IMR-90 (cell line): Measurements from ENCODE around the gene TRUB2. TPM values are rescaled to one million over a fixed set of nuclear protein-coding genes. Genes with fewer than 3 reads are reported as not detected.

Experiments used
- ATAC-seq: fragments of 200-7000 bp; cut with Tn5 transposase; 2 replicates; pipeline ENCODE4 v1.9.1; 2020; ENCODE audit warnings: low read depth, mild to moderate bottlenecking, moderate library complexity
- BruUV-seq: library from RNA; stranded (reverse); fragments of 400-500 nt; replicated peaks from 2 replicates; lab custom pipeline; 2021; lab: Mats Ljungman, UMichigan
- CTCF ChIA-PET: fragments of 300-600 bp; formaldehyde crosslinking; extraction: SDS; loops from one replicate; lab custom pipeline; 2021; ENCODE audit warnings: antibody characterized with exemption; lab: Yijun Ruan, JAX
- POLR2A ChIA-PET: fragments of 300-600 bp; sonication (Branson Sonifier 250); formaldehyde crosslinking; loops from one replicate; lab custom pipeline; 2022; ENCODE audit warnings: antibody characterized with exemption; ENCODE audit not compliant: unreplicated experiment; lab: Charles Lee
- DNase-seq: peaks from one replicate; pipeline ENCODE4 v3.0.0; 2013
- H2AFZ ChIP-seq: replicated peaks from 2 replicates; pipeline ENCODE3; 2013; ENCODE audit warnings: low read length, mild to moderate bottlenecking; ENCODE audit not compliant: poor library complexity
- H2AK5ac ChIP-seq: 2 replicates; pipeline ENCODE4 v1.6.1; 2013; ENCODE audit warnings: low read depth, low read length, inconsistent platforms
- H2AK9ac ChIP-seq: replicated peaks from 2 replicates; pipeline ENCODE3; 2013; ENCODE audit warnings: mild to moderate bottlenecking, low read depth, low read length, moderate library complexity; ENCODE audit not compliant: poor library complexity
- H2BK120ac ChIP-seq: 2 replicates; pipeline ENCODE4 v1.6.1; 2013; ENCODE audit warnings: low read depth, low read length, inconsistent platforms
- H2BK15ac ChIP-seq: 3 replicates; pipeline ENCODE4 v1.6.1; 2013; ENCODE audit warnings: low read depth, low read length, inconsistent platforms
- H2BK20ac ChIP-seq: 2 replicates; pipeline ENCODE4 v1.6.1; 2013; ENCODE audit warnings: low read depth, mild to moderate bottlenecking, inconsistent platforms, low read length, moderate library complexity
- H2BK5ac ChIP-seq: 2 replicates; pipeline ENCODE4 v1.6.1; 2013; ENCODE audit warnings: mild to moderate bottlenecking, low read depth, low read length, inconsistent platforms; ENCODE audit not compliant: poor library complexity, severe bottlenecking
- H3K14ac ChIP-seq: replicated peaks from 2 replicates; pipeline ENCODE4 v1.6.1; 2013; ENCODE audit warnings: low read depth, low read length, inconsistent platforms
- H3K18ac ChIP-seq: 2 replicates; pipeline ENCODE4 v1.6.1; 2013; ENCODE audit warnings: low read depth, low read length, control low read depth
- H3K23ac ChIP-seq: 2 replicates; pipeline ENCODE4 v1.6.1; 2013; ENCODE audit warnings: low read depth, low read length, inconsistent platforms
- H3K27ac ChIP-seq: 2 replicates; pipeline ENCODE4 v1.5.1; 2013; ENCODE audit warnings: mild to moderate bottlenecking, control low read depth, low read length; ENCODE audit not compliant: insufficient read depth
- H3K27me3 ChIP-seq: 2 replicates; pipeline ENCODE4 v1.6.1; 2013; ENCODE audit warnings: low read length; ENCODE audit not compliant: control insufficient read depth, insufficient read depth
- H3K36me3 ChIP-seq: 2 replicates; pipeline ENCODE4 v1.6.1; 2013; ENCODE audit warnings: low read length, mixed read lengths; ENCODE audit not compliant: control insufficient read depth, insufficient read depth
- H3K4ac ChIP-seq: 2 replicates; pipeline ENCODE4 v1.6.1; 2013; ENCODE audit warnings: low read depth, low read length, inconsistent platforms
- H3K4me1 ChIP-seq: 2 replicates; pipeline ENCODE4 v1.6.1; 2013; ENCODE audit warnings: low read length, mixed read lengths; ENCODE audit not compliant: control insufficient read depth, insufficient read depth
- H3K4me2 ChIP-seq: 2 replicates; pipeline ENCODE4 v1.6.1; 2013; ENCODE audit warnings: low read depth, mild to moderate bottlenecking, control low read depth, low read length, moderate library complexity
- H3K4me3 ChIP-seq: 2 replicates; pipeline ENCODE4 v1.5.1; 2013; ENCODE audit warnings: low read depth, mild to moderate bottlenecking, control low read depth, low read length, moderate library complexity; ENCODE audit not compliant: insufficient read depth
- H3K56ac ChIP-seq: 2 replicates; pipeline ENCODE4 v1.6.1; 2013; ENCODE audit warnings: low read length, inconsistent platforms; ENCODE audit not compliant: insufficient read depth; ENCODE audit errors: extremely low read depth
- H3K79me1 ChIP-seq, 2 experiments: 2 replicates each; pipeline ENCODE4 v1.6.1; 2013; ENCODE audit warnings: low read length in 2 of 2, inconsistent platforms in 1 of 2, low read depth in 1 of 2
- H3K9ac ChIP-seq: 2 replicates; pipeline ENCODE4 v1.6.1; 2013; ENCODE audit warnings: low read depth, low read length, control low read depth
- H3K9me1 ChIP-seq: 2 replicates; pipeline ENCODE4 v1.6.1; 2013; ENCODE audit warnings: low read length, inconsistent platforms; ENCODE audit not compliant: insufficient read depth
- H3K9me3 ChIP-seq: 2 replicates; pipeline ENCODE4 v1.6.1; 2013; ENCODE audit warnings: low read length; ENCODE audit not compliant: control insufficient read depth, insufficient read depth
- H4K20me1 ChIP-seq: 2 replicates; pipeline ENCODE4 v1.6.1; 2013; ENCODE audit warnings: low read length, inconsistent platforms; ENCODE audit not compliant: insufficient read depth
- H4K5ac ChIP-seq: 2 replicates; pipeline ENCODE4 v1.6.1; 2013; ENCODE audit warnings: mild to moderate bottlenecking, low read depth, low read length, control low read depth
- H4K8ac ChIP-seq, 2 experiments: 2 replicates each; pipeline ENCODE4 v1.6.1; 2013; ENCODE audit warnings: low read depth in 2 of 2, low read length in 2 of 2, control low read depth in 1 of 2, inconsistent platforms in 1 of 2
- H4K91ac ChIP-seq: 2 replicates; pipeline ENCODE4 v1.6.1; 2013; ENCODE audit warnings: low read depth, low read length, inconsistent platforms; ENCODE audit not compliant: insufficient read depth
- BHLHE40 ChIP-seq: fragments of 150-350 bp; IDR thresholded peaks from 2 replicates; pipeline ENCODE4 v1.6.1; 2016; ENCODE audit warnings: mild to moderate bottlenecking, low read depth, low read length
- CEBPB ChIP-seq: IDR thresholded peaks from 2 replicates; pipeline ENCODE4 v1.6.1; 2012; ENCODE audit warnings: low read depth, low read length, improper control_type of control experiment
- CHD1 ChIP-seq: IDR thresholded peaks from 2 replicates; pipeline ENCODE4 v1.6.1; 2012; ENCODE audit warnings: low read depth, low read length, improper control_type of control experiment
- CTCF ChIP-seq: conservative IDR thresholded peaks from 2 replicates; pipeline ENCODE4 v1.5.1; 2012; ENCODE audit warnings: mild to moderate bottlenecking, low read depth, low read length, improper control_type of control experiment
- ELK1 ChIP-seq: fragments of 150-350 bp; IDR thresholded peaks from 2 replicates; pipeline ENCODE4 v1.6.1; 2016; ENCODE audit warnings: low read depth, mild to moderate bottlenecking, low read length, moderate library complexity, borderline replicate concordance
- FOS ChIP-seq: fragments of 150-350 bp; IDR thresholded peaks from 2 replicates; pipeline ENCODE4 v1.6.1; 2016; ENCODE audit warnings: low read depth, low read length
- MAZ ChIP-seq: IDR thresholded peaks from 2 replicates; pipeline ENCODE4 v1.6.1; 2012; ENCODE audit warnings: low read depth, mild to moderate bottlenecking, low read length, improper control_type of control experiment, moderate library complexity, borderline replicate concordance
- MXI1 ChIP-seq: IDR thresholded peaks from 2 replicates; pipeline ENCODE4 v1.6.1; 2012; ENCODE audit warnings: low read depth, mild to moderate bottlenecking, low read length, moderate library complexity, borderline replicate concordance
- NFE2L2 ChIP-seq: fragments of 150-350 bp; IDR thresholded peaks from 2 replicates; pipeline ENCODE4 v1.6.1; 2016; ENCODE audit warnings: low read depth, mild to moderate bottlenecking, low read length
- RAD21 ChIP-seq: IDR thresholded peaks from 2 replicates; pipeline ENCODE4 v1.6.1; 2012; ENCODE audit warnings: low read length, improper control_type of control experiment
- RCOR1 ChIP-seq: IDR thresholded peaks from 2 replicates; pipeline ENCODE4 v1.6.1; 2012; ENCODE audit warnings: mild to moderate bottlenecking, low read length, improper control_type of control experiment; ENCODE audit not compliant: insufficient replicate concordance
- RFX5 ChIP-seq: IDR thresholded peaks from 2 replicates; pipeline ENCODE4 v1.8.0; 2012; ENCODE audit warnings: low read depth, mild to moderate bottlenecking, low read length, moderate library complexity
- USF2 ChIP-seq: fragments of 150-350 bp; IDR thresholded peaks from 2 replicates; pipeline ENCODE4 v1.6.1; 2017; ENCODE audit warnings: mild to moderate bottlenecking, antibody characterized with exemption, low read length, low read depth
- WGBS, 2 experiments: methylation state at CpG; one replicate each; pipeline versions ENCODE4 v1.1.5 to v1.1.7; 2013; ENCODE audit warnings: missing lambda C conversion rate in 2 of 2; ENCODE audit not compliant: insufficient read length in 1 of 2; ENCODE audit errors: extremely low coverage in 2 of 2; 5-methylcytosine and 5-hydroxymethylcytosine counted together
- dilution Hi-C: fragments of 300-500 bp; cut with HindIII; formaldehyde crosslinking; loops from one replicate; pipeline ENCODE4 v1.14.3; 2018; ENCODE audit warnings: low sequenced_read_pairs; ENCODE audit not compliant: unreplicated experiment
- in situ Hi-C: fragments of 300-500 bp; cut with MboI; formaldehyde crosslinking; loops from 3 replicates; pipeline ENCODE4 v1.14.3; 2019; ENCODE audit warnings: low sequenced_read_pairs, inconsistent platforms, mixed read lengths
- intact Hi-C: fragments of 100-400 bp; cut with micrococcal nuclease; formaldehyde crosslinking; loops from 2 replicates; pipeline ENCODE4 v1.10.0; 2022
- polyA plus RNA-seq, 3 experiments: library from polyadenylated mRNA; depleted of rRNA; stranded (reverse); fragments of >200 nt; gene quantifications; 2 replicates each; pipeline ENCODE4 v1.2.3, GENCODE V29; 2012; ENCODE audit warnings: low replicate concordance in 1 of 3
- total RNA-seq: library from RNA; depleted of rRNA; stranded (reverse); fragments of >200 nt; gene quantifications from 2 replicates; pipeline ENCODE4 v1.2.3, GENCODE V29; 2012

Gene TRUB2
- total and polyA plus RNA-seq, 2 of the 4 experiments (the other 2 are of a cell fraction): 18.0 to 21.3 TPM

- in situ Hi-C loops: loop anchor here (10.0 kb wide), 1 partner anchor 258 kb away; the partner anchor contains the start of gene SPTAN1
Observed at GRCh38 chr9:128297221-128297773, 24.9 kb downstream of the TRUB2 start.

More at GRCh38 chr9:128297221-128297773, 24.9 kb downstream of the TRUB2 start:
- Histone ChIP-seq H2AK9ac (no peak overlapping the region), H4K5ac (no peak overlapping the region), H3K9me3 (no peaks in the 10 kb centered on the region), H3K4me3 (no peak overlapping the region), H3K23ac (0 out of 2 replicates have a peak overlapping the region, but pooled peaks have one; percentile 51), H3K4ac (peak overlapping the region; percentile 54; the same call in 1 of the 2 replicates), H4K91ac (no peak overlapping the region), H3K4me1 (peaks cover 5% of the 10 kb centered on the region), H2BK20ac (no peak overlapping the region), H2AK5ac (no peak overlapping the region), H3K36me3 (peaks cover 2% of the 10 kb centered on the region; the same call in 1 of the 2 replicates), H4K20me1 (no peaks in the 10 kb centered on the region), H2BK15ac (no peak overlapping the region; the same call in 2 of the 3 replicates), H3K56ac (no peak overlapping the region), H2BK5ac (no peak overlapping the region), H4K8ac (no peak overlapping the region), H2BK120ac (no peak overlapping the region), H3K4me2 (no peak overlapping the region), H3K9me1 (peaks cover 8% of the 10 kb centered on the region; the same call in 1 of the 2 replicates), H3K18ac (no peak overlapping the region), H3K14ac (no peak overlapping the region), H2AFZ (no peak overlapping the region), H3K27me3 (no peaks in the 10 kb centered on the region), H3K27ac (no peak overlapping the region), H3K9ac (no peak overlapping the region), H3K79me1 (peaks cover 0 to 5% of the 10 kb centered on the region in 2 experiments; a peak in 1 of 4 replicates)
- DNase-seq (no peak), ATAC-seq (no peak)
- POLR2A ChIA-PET: no interaction called here
- TF ChIP-seq RAD21 (no peak), RCOR1 (no peak), USF2 (no peak), ELK1 (no peak), BHLHE40 (no peak), NFE2L2 (no peak), MXI1 (no peak), FOS (no peak), CHD1 (no peak), RFX5 (no peak), MAZ (no peak), CEBPB (no peak), CTCF (no peak)
- BruUV-seq: no TSS peak
- intact Hi-C loops (no loop called here), dilution Hi-C loops (no loop called here)
- WGBS, 2 experiments: 63% methylated on average over 1 of the region's 2 CpGs; no CpG with 5 or more reads in 1 of the 2 experiments
- CTCF ChIA-PET: interaction anchor here (1.0 to 1.8 kb wide), 3 partner anchors 10 to 65 kb away, joined by 3 to 6 read pairs (median 3); no protein-coding TSS in a partner anchor
